ENCODE measurements around the gene PIGO.

Gene PIGO

DNA sequence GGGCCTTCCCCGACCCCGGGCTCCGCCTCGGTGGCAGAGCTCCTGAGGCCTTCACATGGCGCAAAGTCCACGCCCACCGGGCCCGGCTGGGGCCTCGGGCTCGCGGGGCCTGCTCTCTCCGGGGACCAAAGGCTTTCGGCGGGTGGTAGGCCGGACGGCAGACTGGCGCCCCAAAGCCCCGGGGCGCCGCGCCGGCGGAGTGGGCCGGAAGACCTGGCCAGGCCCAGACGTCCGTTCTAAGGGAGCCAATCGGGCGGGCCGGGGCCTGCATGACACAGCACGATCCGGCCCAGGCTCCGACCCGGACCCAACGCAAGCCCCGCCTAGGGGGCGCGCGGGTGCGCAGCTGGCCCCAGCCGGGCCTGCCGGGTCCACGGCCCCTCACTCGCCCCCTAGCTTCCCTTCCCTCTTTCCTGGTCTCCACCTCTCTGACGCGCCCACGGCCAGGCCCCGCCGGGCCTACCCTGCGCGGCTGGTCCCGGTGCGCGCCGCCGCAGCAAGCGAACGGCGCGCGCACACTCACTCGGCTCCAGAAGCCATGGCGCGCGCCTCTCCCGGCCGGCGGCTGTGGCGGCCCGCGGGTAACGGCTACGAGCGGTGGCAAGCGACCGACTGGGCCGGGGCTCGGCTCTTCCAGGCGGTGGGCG lies 24.5 kb downstream of the PIGO start:
- peak; percentile 87 for DNase-seq (ENCODE audit: low spot score)

DNA sequence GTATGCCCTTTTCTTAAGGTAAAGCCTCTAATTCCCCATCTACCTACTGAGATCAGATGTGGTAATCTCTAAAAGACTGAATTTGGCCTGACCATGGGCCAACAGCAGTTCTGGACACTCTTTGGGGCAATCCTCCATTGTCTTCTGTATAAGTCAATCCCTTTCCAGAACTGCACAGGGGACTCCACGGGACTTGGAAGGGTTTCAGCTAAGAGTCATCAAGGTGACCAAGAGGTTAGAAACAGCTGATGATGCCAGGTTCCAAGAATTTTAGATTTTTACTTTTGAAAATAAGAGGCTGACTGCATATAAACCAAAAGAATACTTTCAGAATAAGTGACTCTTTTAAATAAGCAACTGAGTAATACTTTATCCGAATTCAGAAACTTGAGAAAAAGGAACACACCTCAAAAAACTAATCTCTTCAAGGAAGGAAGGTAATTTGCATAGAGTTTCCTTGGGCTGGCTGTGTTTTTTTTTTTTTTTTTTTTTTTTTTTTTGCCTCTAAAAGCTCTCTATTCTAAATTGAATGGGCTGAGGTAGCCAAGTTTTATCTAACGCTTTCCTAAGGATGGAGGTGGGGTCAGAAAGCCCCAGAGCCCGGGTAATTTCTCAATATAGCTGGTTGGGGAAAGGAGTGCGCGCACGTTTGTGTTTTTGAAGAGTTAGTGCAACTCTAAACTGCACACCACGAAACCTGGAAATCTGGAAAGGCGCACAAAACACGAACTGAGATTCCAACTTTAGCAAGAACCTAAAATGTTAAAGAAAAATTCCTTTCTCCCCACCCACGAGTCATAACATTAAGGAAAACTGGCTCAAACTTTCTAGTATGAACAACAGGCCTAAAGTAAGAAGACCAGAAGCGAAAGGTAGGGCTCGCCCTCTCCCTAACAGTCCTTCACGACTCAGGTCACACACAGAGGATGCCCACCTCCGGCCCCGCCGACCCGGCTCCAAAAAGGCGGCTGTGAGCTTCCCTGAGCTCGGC lies 25.3 kb downstream of the PIGO start:
- no peak for DNase-seq (ENCODE audit: low spot score)

DNA sequence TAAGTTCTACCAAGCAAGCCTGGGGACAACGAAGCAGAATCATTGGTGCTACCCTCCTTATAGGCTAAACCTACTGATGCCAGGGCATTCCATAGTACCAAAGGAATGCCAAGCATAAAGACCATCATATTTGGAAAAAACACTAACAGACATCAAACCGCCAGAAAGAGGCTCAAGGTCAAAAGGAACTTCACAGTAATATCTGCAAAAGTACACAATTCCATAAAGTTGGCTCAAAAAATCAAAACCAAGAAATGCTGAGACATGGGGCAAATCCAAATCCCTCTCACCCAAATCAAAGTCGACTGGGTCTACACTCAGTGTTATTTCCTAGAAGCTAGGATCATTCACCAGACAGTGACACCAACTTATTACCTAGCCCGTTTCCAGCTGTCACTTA lies 27.4 kb downstream of the PIGO start:
- DNase-seq (ENCODE audit: low spot score): no peak

DNA sequence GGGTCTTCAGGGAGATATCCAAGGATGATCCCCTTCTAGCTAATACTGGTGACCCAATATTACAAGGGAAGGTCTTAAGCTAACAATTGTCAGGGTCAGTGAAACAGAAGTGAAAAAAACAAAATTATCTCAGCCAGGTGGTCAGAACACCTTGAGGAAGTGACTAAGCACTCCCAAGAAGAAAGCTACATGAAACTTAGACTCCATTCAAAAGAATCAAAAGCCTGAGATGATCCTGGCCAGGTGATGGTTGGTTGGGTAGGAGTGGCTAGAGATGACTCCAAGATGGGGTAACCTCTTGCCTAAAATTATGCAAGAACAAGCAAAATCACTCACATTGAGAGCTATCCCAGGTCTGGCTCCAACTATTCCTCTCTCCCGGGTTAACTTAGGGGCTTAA lies 29.3 kb downstream of the PIGO start:
- no peak for DNase-seq (ENCODE audit: low spot score)

GRCh38 chr9:35060548-35061207 lies 35.7 kb downstream of the PIGO start:
- no peak for DNase-seq (ENCODE audit: low spot score)

DNA sequence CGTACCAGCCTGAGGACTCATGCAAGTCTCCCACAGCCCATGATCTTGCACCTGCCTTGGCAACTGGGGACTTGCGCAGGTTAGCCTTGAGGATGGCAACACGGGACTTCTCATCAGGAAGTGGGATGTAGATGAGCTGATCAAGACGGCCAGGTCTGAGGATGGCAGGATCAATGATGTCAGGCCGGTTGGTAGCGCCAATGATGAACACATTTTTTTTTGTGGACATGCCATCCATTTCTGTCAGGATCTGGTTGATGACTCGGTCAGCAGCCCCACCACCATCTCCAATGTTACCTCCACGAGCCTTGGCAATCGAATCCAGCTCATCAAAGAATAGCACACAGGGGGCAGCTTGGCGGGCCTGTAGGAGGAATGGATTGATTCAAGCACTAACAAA lies 37.0 kb downstream of the PIGO start:
- DNase-seq (ENCODE audit: low spot score): no peak

GRCh38 chr9:35057271-35057620 lies 39.1 kb downstream of the PIGO start:
- DNase-seq (ENCODE audit: low spot score): no peak

- no peak for DNase-seq (ENCODE audit: low spot score)
These were observed 39.7 kb downstream of the PIGO start for GRCh38 chr9:35056571-35057270.

DNA sequence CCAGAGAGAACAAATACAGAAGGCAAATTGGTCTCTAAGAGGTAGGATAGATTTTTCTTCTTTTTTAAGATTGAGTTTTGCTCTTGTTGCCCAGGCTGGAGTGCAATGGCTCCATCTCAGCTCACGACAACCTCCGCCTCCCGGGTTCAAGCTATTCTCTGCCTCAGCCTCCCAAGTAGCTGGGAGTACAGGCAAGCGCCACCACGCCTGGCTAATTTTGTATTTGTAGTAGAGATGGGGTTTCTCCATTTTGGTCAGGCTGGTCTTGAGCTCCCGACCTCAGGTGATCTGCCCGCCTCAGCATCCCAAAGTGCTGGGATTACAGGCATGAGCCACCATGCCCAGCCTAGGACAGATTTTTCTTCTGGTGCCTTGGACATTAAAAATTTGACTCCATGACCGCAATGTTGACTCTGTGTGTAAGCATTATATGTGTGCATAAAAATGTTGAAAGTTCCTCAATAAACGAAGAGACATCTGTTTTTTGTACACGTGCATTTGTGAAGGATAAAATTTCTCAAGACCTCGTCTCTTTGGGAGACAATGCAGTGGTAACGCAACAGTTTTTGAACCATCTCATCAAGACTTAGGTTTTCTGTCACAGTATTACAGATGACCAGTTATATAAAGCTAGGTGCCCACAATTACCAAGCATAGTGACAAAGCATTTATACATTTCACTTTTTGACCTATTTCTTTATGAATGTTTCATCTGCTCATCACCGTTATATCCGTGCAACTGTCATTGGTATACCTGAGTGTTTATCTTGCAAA lies 41.3 kb downstream of the PIGO start:
- no peak for DNase-seq (ENCODE audit: low spot score)

- no peak for DNase-seq (ENCODE audit: low spot score)
These were observed 42.1 kb downstream of the PIGO start for GRCh38 chr9:35054185-35054835.

DNA sequence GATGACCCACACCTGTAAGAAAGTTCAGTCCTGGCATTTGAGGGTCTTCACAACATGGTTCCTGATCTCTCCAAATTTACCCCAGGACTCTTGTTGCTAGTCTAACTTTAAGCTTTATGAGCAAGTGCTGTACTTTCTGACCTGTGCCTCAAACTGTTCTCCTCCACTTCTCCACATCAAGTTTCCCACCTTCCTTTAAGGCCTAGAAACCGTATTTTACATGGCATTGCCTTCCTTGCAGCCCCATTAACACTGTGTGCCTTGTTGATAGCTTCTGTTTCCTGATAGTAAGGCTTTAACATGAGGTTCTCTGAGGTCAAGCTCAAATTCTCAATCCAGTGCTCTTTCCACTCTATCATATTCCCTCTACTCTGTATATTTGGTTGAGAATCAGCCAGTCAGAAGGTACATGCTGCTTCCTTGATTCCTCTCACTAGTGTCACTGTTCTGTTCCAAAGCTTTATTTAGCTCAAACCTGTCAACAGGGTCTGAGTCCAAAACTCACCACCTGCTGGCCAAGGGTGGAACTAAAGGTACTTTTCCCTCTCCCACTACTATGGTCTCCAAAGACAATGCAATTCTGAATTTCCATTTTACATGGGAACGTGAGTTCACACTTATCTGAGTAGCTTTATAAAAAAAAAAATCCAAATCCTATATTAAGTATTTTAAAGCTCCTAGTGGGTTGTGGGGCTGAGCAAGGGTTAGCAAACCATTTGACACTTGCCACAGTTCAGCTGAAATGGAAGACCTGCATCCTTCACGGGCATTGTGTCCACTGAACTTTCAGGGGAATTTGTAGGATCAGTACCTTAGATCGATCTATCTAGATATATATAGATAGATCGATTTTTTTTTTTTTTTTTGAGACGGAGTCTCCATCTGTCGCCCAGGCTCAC lies 45.1 kb downstream of the PIGO start:
- peak; percentile 62 for DNase-seq (ENCODE audit: low spot score)

GRCh38 chr9:35048511-35048910 lies 47.9 kb downstream of the PIGO start:
- no peak for DNase-seq (ENCODE audit: low spot score)

DNA sequence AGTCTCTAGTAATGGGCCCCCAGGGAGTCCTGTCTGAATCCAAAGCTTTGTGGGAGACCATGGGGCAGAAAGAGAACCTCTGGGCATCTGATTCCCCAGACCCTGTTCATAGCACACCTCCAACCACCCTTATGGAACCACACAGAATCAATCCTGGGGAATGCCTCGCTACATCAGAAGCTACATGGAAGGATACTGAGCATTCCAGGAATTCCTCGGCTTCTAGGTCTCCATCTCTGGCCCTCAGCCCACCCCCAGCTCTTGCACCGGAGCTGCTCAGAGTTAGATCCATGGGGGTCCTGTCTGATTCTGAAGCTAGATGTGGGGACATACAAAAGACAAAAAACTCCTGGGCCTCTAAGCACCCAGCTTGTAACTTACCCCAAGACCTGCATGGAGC lies 52.3 kb downstream of the PIGO start:
- DNase-seq (ENCODE audit: low spot score): no peak

- no peak for DNase-seq (ENCODE audit: low spot score)
These were observed 53.4 kb downstream of the PIGO start for GRCh38 chr9:35042891-35043545.

- no peak for DNase-seq (ENCODE audit: low spot score)
These were observed 54.2 kb downstream of the PIGO start for GRCh38 chr9:35042081-35042604.

Measured in D341Med (cell line).